GM12878 (cell line): Measurements from ENCODE around the gene CCDC182. TPM values are rescaled to one million over a fixed set of nuclear protein-coding genes. Genes with fewer than 3 reads are reported as not detected.

Experiments
- ATAC-seq: fragments of 200-7000 bp; cut with Tn5 transposase; 3 replicates; pipeline ENCODE4 v1.9.1; 2020; ENCODE audit warnings: mild to moderate bottlenecking, moderate library complexity
- BruUV-seq: library from RNA; stranded (reverse); fragments of 400-500 nt; replicated peaks from 2 replicates; lab custom pipeline; 2021; lab: Mats Ljungman, UMichigan
- CTCF ChIA-PET: fragments of 300-600 bp; sonication (Branson Sonifier 250); formaldehyde crosslinking; extraction: SDS; loops from one replicate; lab custom pipeline; 2021; ENCODE audit warnings: inconsistent platforms; lab: Yijun Ruan, JAX
- POLR2A ChIA-PET: fragments of 350-600 bp; formaldehyde crosslinking; extraction: SDS; loops from one replicate; lab custom pipeline; 2021; ENCODE audit warnings: inconsistent platforms; lab: Charles Lee
- RAD21 ChIA-PET: fragments of 300-600 bp; sonication (Branson Sonifier 250); formaldehyde crosslinking; loops from one replicate; lab custom pipeline; 2023; ENCODE audit warnings: antibody characterized with exemption; ENCODE audit not compliant: unreplicated experiment; lab: Charles Lee
- SMC1A ChIA-PET: fragments of 300-600 bp; sonication (Branson Sonifier 250); formaldehyde crosslinking; loops from one replicate; lab custom pipeline; 2023; ENCODE audit not compliant: unreplicated experiment, uncharacterized antibody; lab: Charles Lee
- DNase-seq: peaks from one replicate; pipeline ENCODE4 v3.0.0-alpha.2; 2011; ENCODE audit warnings: low read depth, low spot score
- FAIRE-seq: peaks from 3 replicates; lab custom pipeline; 2011; peaks lifted over from hg19 to GRCh38; lab: Jason Lieb, UNC
- H2AFZ ChIP-seq: 2 replicates; pipeline ENCODE4 v1.6.0; 2011; ENCODE audit warnings: low read depth, low read length, control low read depth; ENCODE audit not compliant: control insufficient read depth
- H3K27ac ChIP-seq: 2 replicates; pipeline ENCODE4 v1.5.1; 2011; ENCODE audit warnings: control low read depth; ENCODE audit not compliant: control insufficient read depth, insufficient read depth
- H3K27me3 ChIP-seq, 2 experiments: replicated peaks in 1 of 2; 2 replicates each; pipeline versions ENCODE4 v1.6.0 to v1.6.1; 2011; ENCODE audit warnings: low read length in 1 of 2; ENCODE audit not compliant: control insufficient read depth in 2 of 2, insufficient read depth in 2 of 2
- H3K36me3 ChIP-seq, 2 experiments: 2 replicates each; pipeline ENCODE4 v1.5.1; 2011; ENCODE audit warnings: low read length in 1 of 2; ENCODE audit not compliant: control insufficient read depth in 2 of 2, insufficient read depth in 2 of 2
- H3K4me1 ChIP-seq: 2 replicates; pipeline ENCODE4 v1.6.1; 2011; ENCODE audit warnings: mild to moderate bottlenecking, low read length, moderate library complexity, mixed read lengths; ENCODE audit not compliant: control insufficient read depth, insufficient read depth
- H3K4me2 ChIP-seq: 2 replicates; pipeline ENCODE4 v1.6.0; 2011; ENCODE audit warnings: control low read depth; ENCODE audit not compliant: control insufficient read depth, insufficient read depth
- H3K4me3 ChIP-seq: fragments of 200-600 bp; sonication (generic); 2 replicates; pipeline ENCODE4 v1.5.1; 2016
- H3K79me2 ChIP-seq: 2 replicates; pipeline ENCODE4 v1.6.0; 2011; ENCODE audit warnings: low read length; ENCODE audit not compliant: control insufficient read depth, insufficient read depth
- H3K9ac ChIP-seq: 2 replicates; pipeline ENCODE4 v1.8.0; 2011; ENCODE audit warnings: low read length, control low read depth, mixed read lengths; ENCODE audit not compliant: control insufficient read depth, insufficient read depth
- H3K9me3 ChIP-seq: replicated peaks from 3 replicates; pipeline ENCODE4 v1.5.1; 2011; ENCODE audit warnings: mild to moderate bottlenecking, low read length; ENCODE audit not compliant: control insufficient read depth, insufficient read depth
- H4K20me1 ChIP-seq: 2 replicates; pipeline ENCODE4 v1.6.0; 2011; ENCODE audit not compliant: control insufficient read depth, insufficient read depth
- ASH2L ChIP-seq: fragments of 300-600, 200-600 bp; sonication (generic); IDR thresholded peaks from 2 replicates; pipeline ENCODE4 v1.6.1; 2017; ENCODE audit warnings: low read depth, mild to moderate bottlenecking, borderline replicate concordance
- HDAC2 ChIP-seq: fragments of 200-600 bp; sonication (generic); IDR thresholded peaks from 2 replicates; pipeline ENCODE4 v1.6.1; 2017
- MEF2A ChIP-seq: IDR thresholded peaks from 2 replicates; pipeline ENCODE4 v1.6.1; 2011; ENCODE audit warnings: low read depth, mild to moderate bottlenecking, low read length, moderate library complexity; ENCODE audit not compliant: insufficient read depth
- ZNF24 ChIP-seq: fragments of 450-650 bp; IDR thresholded peaks from 2 replicates; pipeline ENCODE4 v1.6.1; 2017; ENCODE audit warnings: antibody characterized with exemption, mild to moderate bottlenecking
- WGBS: methylation state at CpG from one replicate; pipeline ENCODE4 v1.1.6; 2016; ENCODE audit warnings: low lambda C conversion rate; ENCODE audit not compliant: insufficient replicate concordance, insufficient coverage; ENCODE audit errors: missing lambda C conversion rate; 5-methylcytosine and 5-hydroxymethylcytosine counted together
- in situ Hi-C: fragments of 300-500 bp; cut with MboI; formaldehyde crosslinking; loops from 9 replicates; pipeline ENCODE4 v1.14.3; 2018; ENCODE audit warnings: mixed read lengths
- intact Hi-C: fragments of 100-400 bp; cut with micrococcal nuclease; formaldehyde crosslinking; loops from one replicate; pipeline ENCODE4 v1.14.2; 2022; ENCODE audit not compliant: unreplicated experiment
- polyA plus RNA-seq, 11 experiments: library from polyadenylated mRNA; depleted of rRNA in 4 of 11; unstranded in 6 of 11; stranded (reverse) in 5 of 11; fragments of >200 nt; fragmentation: Nextera tagmentation in 4 of 11; fragmentation: Illumina TruSeq in 1 of 11; extraction: Ambion mirVana in 4 of 11; extraction: Trizol in 1 of 11; gene quantifications; 1 replicate in 1 of 11; 2 replicates in 10 of 11; pipeline versions ENCODE4 v1.2.1 to v1.2.3, GENCODE V29; 2011 to 2016; ENCODE audit warnings: inconsistent platforms in 2 of 11, missing spikeins in 2 of 11, low read depth in 1 of 11
- total RNA-seq, 4 experiments: library from RNA; depleted of rRNA in 3 of 4; stranded (reverse); fragments of >200 nt in 3 of 4; fragmentation: Illumina TruSeq in 1 of 4; extraction: Trizol in 1 of 4; gene quantifications; 2 replicates each; pipeline versions ENCODE4 v1.2.1 to v1.2.3, GENCODE V29; 2013 to 2021

Gene CCDC182
- total and polyA plus RNA-seq, 10 of the 15 experiments (the other 5 are each of a cell fraction or from before 2014, with no cell fraction given): not detected

DNA sequence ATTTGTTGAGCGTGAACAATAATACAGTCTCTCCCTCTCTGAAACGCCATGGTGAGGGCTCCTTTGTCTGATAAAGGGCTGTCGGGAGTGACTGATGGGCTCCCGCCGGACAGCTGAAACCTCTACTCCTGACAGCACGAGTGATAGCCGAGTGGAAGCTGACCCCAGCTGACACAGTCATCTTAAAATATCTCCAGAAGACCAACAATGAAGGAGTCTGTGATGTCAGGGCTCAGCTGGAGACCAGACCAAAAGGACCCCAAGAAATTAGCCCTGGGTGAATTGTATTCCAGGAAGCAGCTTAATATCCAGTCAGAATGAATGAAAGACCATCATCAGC is 22.4 kb downstream of the CCDC182 start:
- BruUV-seq: no TSS peak

DNA sequence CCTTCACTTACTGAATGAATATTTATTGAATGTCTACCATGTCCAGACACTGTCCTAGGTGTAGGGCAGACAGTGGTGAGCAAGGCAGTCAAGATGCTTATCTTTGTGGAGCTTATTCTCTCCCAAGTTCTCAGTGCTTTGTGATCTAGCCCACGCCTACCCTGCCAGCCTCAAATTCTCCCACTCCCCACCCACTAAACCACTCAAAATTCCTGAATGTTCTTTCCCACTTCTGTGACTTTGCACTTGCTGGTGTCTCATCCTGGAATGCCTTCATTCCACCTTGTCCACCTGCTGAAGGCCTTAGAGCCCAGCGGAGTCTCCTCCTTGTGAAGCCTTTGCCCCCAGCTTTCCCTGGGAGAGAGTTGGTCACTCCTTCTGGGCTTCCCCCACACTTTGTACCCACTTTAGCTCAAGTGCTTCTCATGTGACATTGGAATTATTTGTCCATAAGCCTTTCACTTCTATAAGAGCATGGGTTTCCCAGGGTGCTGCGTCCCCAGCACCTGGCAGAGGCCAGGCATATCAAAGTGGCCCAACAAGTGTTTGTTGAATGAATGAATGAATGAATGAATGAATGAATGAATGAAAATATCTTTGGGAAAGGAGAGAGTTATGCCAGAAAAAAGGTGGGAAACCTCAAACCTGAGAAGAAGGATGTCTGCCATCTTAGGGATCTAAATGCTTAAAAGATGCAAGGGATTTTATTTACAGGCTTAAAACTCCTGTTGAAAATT is 23.0 kb downstream of the CCDC182 start:
- in situ Hi-C loops (no loop called here), intact Hi-C loops (no loop called here)
- 49% methylated on average over 3 of the region's 3 CpGs for WGBS
- H3K4me1 ChIP-seq: peaks cover 18% of the 10 kb centered on the region
- no peaks in the 10 kb centered on the region for H4K20me1 ChIP-seq
- H3K27ac ChIP-seq: no peak overlapping the region
- no peak for FAIRE-seq
- SMC1A ChIA-PET: interaction anchor here (0.6 to 1.6 kb wide), 2 partner anchors 9 to 16 kb away, joined by 3 read pairs; no protein-coding TSS in a partner anchor
- POLR2A ChIA-PET: interaction anchor here (0.5 kb wide), 1 partner anchor 578 kb away, joined by 4 read pairs; no protein-coding TSS in a partner anchor
- BruUV-seq: no TSS peak
- DNase-seq: no peak
- no peaks in the 10 kb centered on the region for H3K9me3 ChIP-seq
- no peaks in the 10 kb centered on the region; a peak in 1 of 4 replicates for H3K27me3 ChIP-seq
- no peaks in the 10 kb centered on the region for H3K36me3 ChIP-seq
- no peak overlapping the region for H3K9ac ChIP-seq
- H2AFZ ChIP-seq: no peak overlapping the region
- no peaks in the 10 kb centered on the region for H3K79me2 ChIP-seq
- CTCF ChIA-PET: no interaction called here
- H3K4me2 ChIP-seq: no peak overlapping the region
- H3K4me3 ChIP-seq: no peak overlapping the region
- no peak for ATAC-seq
- no peak for TF ChIP-seq HDAC2
- TF ChIP-seq ZNF24: peak; percentile 74
- TF ChIP-seq, all 136 proteins: peak for 1
- RAD21 ChIA-PET: no interaction called here

More for the DNA sequence above, 22.4 kb downstream of the CCDC182 start:
- RAD21 ChIA-PET: no interaction called here
- Histone ChIP-seq H3K4me3 (no peak overlapping the region), H3K27me3 (no peaks in the 10 kb centered on the region; a peak in 1 of 4 replicates), H4K20me1 (no peaks in the 10 kb centered on the region; the same call in 1 of the 2 replicates)
- WGBS: 66% methylated on average over 7 of the region's 7 CpGs
- ATAC-seq: no peak
- in situ Hi-C loops: no loop called here
- no peak for TF ChIP-seq MEF2A
- no peak for TF ChIP-seq ASH2L
- TF ChIP-seq, all 136 proteins: peak for 0
- H3K4me1 ChIP-seq: peaks cover 18% of the 10 kb centered on the region
- H3K9ac ChIP-seq: no peak overlapping the region
- H3K27ac ChIP-seq: no peak overlapping the region
- DNase-seq (no peak), FAIRE-seq (no peak)
- no peaks in the 10 kb centered on the region for H3K36me3 ChIP-seq
- intact Hi-C loops: no loop called here
- no peak overlapping the region for H2AFZ ChIP-seq
- ChIA-PET SMC1A (interaction anchor here (1.6 kb wide), 1 partner anchor 17 kb away, joined by 3 read pairs; no protein-coding TSS in a partner anchor), CTCF (no interaction called here), POLR2A (interaction anchor here (0.5 kb wide), 1 partner anchor 579 kb away, joined by 4 read pairs; no protein-coding TSS in a partner anchor)
- H3K9me3 ChIP-seq: no peaks in the 10 kb centered on the region
- H3K79me2 ChIP-seq: no peaks in the 10 kb centered on the region
- no peak overlapping the region for H3K4me2 ChIP-seq
